Measurements from ENCODE around the gene GYPB.
"Not testable (repeated sequence)": the region's sequence is repeated elsewhere in the genome, so short reads cannot be mapped to it uniquely, and the experiment has no call there.

GYPB gene

GRCh38 chr4:144019277-144019676 is at the start of gene GYPB:
Gene GYPB, minus strand, starts transcription at chr4:144019380. Its CDS starts 93 bp downstream, at chr4:144019287.
- DNase-seq: not testable (repeated sequence)

- DNase-seq: not testable (repeated sequence)
Observed at GRCh38 chr4:144061556-144061955, 42.4 kb upstream of the GYPB start.

GRCh38 chr4:144060234-144060859 is 41.2 kb upstream of the GYPB start:
- not testable (repeated sequence) for DNase-seq

- no peak for DNase-seq
Observed at GRCh38 chr4:144056800-144057199, 37.6 kb upstream of the GYPB start.

GRCh38 chr4:144055336-144055735 is 36.2 kb upstream of the GYPB start:
- DNase-seq: not testable (repeated sequence)

GRCh38 chr4:144051494-144051893 is 32.3 kb upstream of the GYPB start:
- DNase-seq: not testable (repeated sequence)

- DNase-seq: not testable (repeated sequence)
Observed at GRCh38 chr4:144050631-144051030, 31.5 kb upstream of the GYPB start.

- DNase-seq: not testable (repeated sequence)
Observed at GRCh38 chr4:144049495-144050424, 30.6 kb upstream of the GYPB start.

- not testable (repeated sequence) for DNase-seq
Observed at GRCh38 chr4:144044936-144045335, 25.8 kb upstream of the GYPB start.

GRCh38 chr4:144032580-144032979 is 13.4 kb upstream of the GYPB start:
- not testable (repeated sequence) for DNase-seq

GRCh38 chr4:144031875-144032274 is 12.7 kb upstream of the GYPB start:
- not testable (repeated sequence) for DNase-seq

- DNase-seq: not testable (repeated sequence)
Observed at GRCh38 chr4:144031369-144031768, 12.2 kb upstream of the GYPB start.

GRCh38 chr4:144030708-144031107 is 11.5 kb upstream of the GYPB start:
- DNase-seq: not testable (repeated sequence)

GRCh38 chr4:144026682-144027081 is 7.5 kb upstream of the GYPB start:
- DNase-seq: not testable (repeated sequence)

GRCh38 chr4:144024399-144025053 is 5.3 kb upstream of the GYPB start:
- not testable (repeated sequence) for DNase-seq

- not testable (repeated sequence) for DNase-seq
Observed at GRCh38 chr4:144022772-144023400, 3.7 kb upstream of the GYPB start.

GRCh38 chr4:144021336-144021990 is 2.3 kb upstream of the GYPB start:
- DNase-seq: not testable (repeated sequence)

- DNase-seq: not testable (repeated sequence)
Observed at GRCh38 chr4:144018223-144019000, 768 bp downstream of the GYPB start.

GRCh38 chr4:144017271-144017670 is 1.9 kb downstream of the GYPB start:
- not testable (repeated sequence) for DNase-seq

GRCh38 chr4:144016057-144016605 is 3.0 kb downstream of the GYPB start:
- not testable (repeated sequence) for DNase-seq

GRCh38 chr4:144014808-144015207 is 4.4 kb downstream of the GYPB start:
- DNase-seq: no peak

Measured in NCI-H187 treated with DMSO at 0.1 percent for 48 hours (cell line).